Keratinocyte (primary cell): ENCODE data around the gene VAV1. TPM values are rescaled to one million over a fixed set of nuclear protein-coding genes. Genes with fewer than 3 reads are reported as not detected.

ENCODE experiments used
- DNase-seq: peaks from one replicate; pipeline ENCODE4 v3.0.0-alpha.2; 2011; ENCODE audit warnings: low read depth, missing footprints, low spot score
- FAIRE-seq: peaks from 2 replicates; lab custom pipeline; 2011; peaks lifted over from hg19 to GRCh38; lab: Jason Lieb, UNC
- H2AFZ ChIP-seq: 2 replicates; pipeline ENCODE4 v1.6.0; 2012; ENCODE audit warnings: low read length, control low read depth, inconsistent platforms; ENCODE audit not compliant: control insufficient read depth
- H3K27ac ChIP-seq: 2 replicates; pipeline ENCODE4 v1.5.1; 2011; ENCODE audit warnings: low read length; ENCODE audit not compliant: control insufficient read depth, insufficient read depth
- H3K27me3 ChIP-seq: 3 replicates; pipeline ENCODE4 v1.6.0; 2011; ENCODE audit warnings: low read length; ENCODE audit not compliant: control insufficient read depth, insufficient read depth; ENCODE audit errors: extremely low read depth
- H3K36me3 ChIP-seq, 2 experiments: 2 replicates in 1 of 2; 3 replicates in 1 of 2; pipeline ENCODE4 v1.5.1; 2011; ENCODE audit warnings: low read length in 2 of 2, mild to moderate bottlenecking in 1 of 2; ENCODE audit not compliant: control insufficient read depth in 2 of 2, insufficient read depth in 2 of 2; ENCODE audit errors: extremely low read depth in 1 of 2
- H3K4me1 ChIP-seq: 3 replicates; pipeline ENCODE4 v1.5.1; 2011; ENCODE audit warnings: low read length; ENCODE audit not compliant: control insufficient read depth, insufficient read depth; ENCODE audit errors: extremely low read depth
- H3K4me2 ChIP-seq: 3 replicates; pipeline ENCODE4 v1.6.0; 2011; ENCODE audit warnings: low read depth, low read length; ENCODE audit not compliant: control insufficient read depth, insufficient read depth; ENCODE audit errors: extremely low read depth
- H3K4me3 ChIP-seq, 3 experiments: fragments of 200-600 bp in 1 of 3; sonication (generic) in 1 of 3; 2 replicates in 2 of 3; 3 replicates in 1 of 3; pipeline ENCODE4 v1.5.1; 2011 to 2016; ENCODE audit warnings: low read length in 3 of 3, mild to moderate bottlenecking in 3 of 3, control low read depth in 2 of 3, inconsistent platforms in 1 of 3, low read depth in 1 of 3, mixed read lengths in 1 of 3, mixed run types in 1 of 3, moderate library complexity in 1 of 3; ENCODE audit not compliant: control insufficient read depth in 2 of 3, insufficient read depth in 2 of 3; ENCODE audit errors: extremely low read depth in 1 of 3
- H3K79me2 ChIP-seq: 2 replicates; pipeline ENCODE4 v1.6.0; 2012; ENCODE audit warnings: low read length; ENCODE audit not compliant: control insufficient read depth, insufficient read depth
- H3K9ac ChIP-seq: 3 replicates; pipeline ENCODE4 v1.6.0; 2011; ENCODE audit warnings: low read length; ENCODE audit not compliant: control insufficient read depth, insufficient read depth; ENCODE audit errors: extremely low read depth
- H3K9me1 ChIP-seq: 3 replicates; pipeline ENCODE4 v1.6.0; 2011; ENCODE audit warnings: low read length; ENCODE audit not compliant: control insufficient read depth, insufficient read depth; ENCODE audit errors: extremely low read depth
- H3K9me3 ChIP-seq: 2 replicates; pipeline ENCODE4 v1.5.1; 2012; ENCODE audit warnings: low read depth, low read length; ENCODE audit not compliant: control insufficient read depth
- H4K20me1 ChIP-seq: 3 replicates; pipeline ENCODE4 v1.6.0; 2011; ENCODE audit warnings: low read length; ENCODE audit not compliant: control insufficient read depth, insufficient read depth; ENCODE audit errors: extremely low read depth
- CTCF ChIP-seq, 3 experiments: IDR thresholded peaks in 1 of 3; conservative IDR thresholded peaks in 1 of 3; optimal IDR thresholded peaks in 1 of 3; 2 replicates in 2 of 3; 3 replicates in 1 of 3; pipeline versions ENCODE3 to v1.5.1; 2011; ENCODE audit warnings: low read length in 3 of 3, mild to moderate bottlenecking in 3 of 3, moderate library complexity in 2 of 3, control low read depth in 1 of 3, inconsistent platforms in 1 of 3; ENCODE audit not compliant: insufficient read depth in 2 of 3; ENCODE audit errors: extremely low read depth in 1 of 3
- EZH2 ChIP-seq: IDR thresholded peaks from one replicate; pipeline ENCODE4 v1.6.1; 2012; ENCODE audit warnings: inconsistent platforms, mild to moderate bottlenecking, low read length, moderate library complexity
- dilution Hi-C: fragments of 300-500 bp; cut with MboI; formaldehyde crosslinking; loops from one replicate; pipeline ENCODE4 v1.7.0; 2020; ENCODE audit warnings: low sequenced_read_pairs; ENCODE audit not compliant: extremely low pct_ligation_motif_present
- polyA plus RNA-seq, 5 experiments: library from polyadenylated mRNA; depleted of rRNA in 3 of 5; stranded (reverse) in 3 of 5; stranded (forward) in 1 of 5; unstranded in 1 of 5; fragments of >200 nt; gene quantifications; 1 replicate in 1 of 5; 2 replicates in 3 of 5; 3 replicates in 1 of 5; pipeline versions ENCODE4 v1.2.1 to v1.2.3, GENCODE V29; 2011 to 2012; ENCODE audit warnings: missing spikeins in 2 of 5, low read depth in 1 of 5, low replicate concordance in 1 of 5

The VAV1 gene
- polyA plus RNA-seq, 1 donor (not counting 4 experiments of a cell fraction or from before 2014, with no cell fraction given): 0.42 TPM

DNA sequence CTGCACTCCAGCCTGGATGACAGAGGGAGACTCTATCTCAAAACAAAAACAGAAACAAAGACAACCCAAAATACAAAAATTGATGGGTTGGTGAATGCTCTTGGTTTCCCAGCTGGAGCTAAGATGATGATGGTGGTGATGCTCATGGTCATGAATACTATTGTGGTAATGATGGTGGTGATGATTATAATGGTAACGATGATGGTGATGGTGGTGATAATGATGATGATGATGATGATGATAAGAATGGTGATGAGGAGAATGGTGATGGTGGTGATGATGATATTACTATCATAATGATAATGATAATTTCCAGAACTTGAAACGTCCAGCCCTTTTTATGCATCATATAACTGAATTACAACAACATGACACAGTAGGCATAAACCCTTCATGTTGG is 40.1 kb downstream of the VAV1 start:
- Histone ChIP-seq H3K79me2 (no peaks in the 10 kb centered on the region), H3K4me2 (no peak overlapping the region), H3K27me3 (no peaks in the 10 kb centered on the region), H3K36me3 (no peaks in the 10 kb centered on the region), H3K4me3 (no peak overlapping the region), H2AFZ (no peak overlapping the region), H3K9me3 (no peaks in the 10 kb centered on the region), H3K9me1 (no peaks in the 10 kb centered on the region), H4K20me1 (no peaks in the 10 kb centered on the region), H3K9ac (no peak overlapping the region), H3K4me1 (no peaks in the 10 kb centered on the region), H3K27ac (no peak overlapping the region)
- DNase-seq (no peak), FAIRE-seq (no peak)
- dilution Hi-C loops: no loop called here
- TF ChIP-seq CTCF (optimal IDR thresholded peaks at IDR 0.05 in 1 of 3, IDR thresholded peaks at IDR 0.05 in 1 of 3, conservative IDR thresholded peaks at IDR 0.05 in 1 of 3; ENCODE audit: extremely low read depth in 1 of 3, insufficient read depth in 2 of 3, low read length in 3 of 3): no peak
- TF ChIP-seq EZH2: no peak

DNA sequence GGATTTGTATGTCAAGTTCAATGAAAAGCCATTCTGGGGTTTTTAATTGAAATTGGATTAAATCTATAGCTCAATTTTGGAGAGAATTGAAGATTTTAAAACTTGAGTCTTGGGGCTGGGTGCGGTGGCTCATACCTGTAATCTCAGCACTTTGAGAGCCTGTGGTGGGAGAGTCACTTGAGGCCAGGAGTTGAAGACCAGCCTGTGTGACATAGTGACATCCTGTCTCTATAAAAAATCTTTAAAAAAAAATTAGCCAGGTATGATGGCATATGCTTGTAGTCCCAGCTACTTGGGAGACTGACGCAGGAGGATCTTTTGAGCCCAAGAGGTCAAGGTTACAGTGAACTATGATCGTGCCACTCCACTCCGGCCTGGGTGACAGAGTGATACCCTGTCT is 41.2 kb downstream of the VAV1 start:
- no peak for FAIRE-seq
- H3K4me1 ChIP-seq: no peaks in the 10 kb centered on the region
- no peak overlapping the region for H3K4me2 ChIP-seq
- no peak overlapping the region for H2AFZ ChIP-seq
- H3K9me3 ChIP-seq: no peaks in the 10 kb centered on the region
- no peak for TF ChIP-seq EZH2
- TF ChIP-seq CTCF (optimal IDR thresholded peaks at IDR 0.05 in 1 of 3, IDR thresholded peaks at IDR 0.05 in 1 of 3, conservative IDR thresholded peaks at IDR 0.05 in 1 of 3; ENCODE audit: extremely low read depth in 1 of 3, insufficient read depth in 2 of 3, low read length in 3 of 3): no peak
- no peaks in the 10 kb centered on the region for H3K9me1 ChIP-seq
- dilution Hi-C loops: no loop called here
- no peak overlapping the region for H3K9ac ChIP-seq
- H4K20me1 ChIP-seq: no peaks in the 10 kb centered on the region
- DNase-seq: no peak
- no peak overlapping the region for H3K27ac ChIP-seq
- H3K4me3 ChIP-seq: no peak overlapping the region
- H3K36me3 ChIP-seq: no peaks in the 10 kb centered on the region
- no peaks in the 10 kb centered on the region for H3K27me3 ChIP-seq
- H3K79me2 ChIP-seq: no peaks in the 10 kb centered on the region
